M059J (cell line): ENCODE measurements around the gene SND1. TPM values are rescaled to one million over a fixed set of nuclear protein-coding genes. Genes with fewer than 3 reads are reported as not detected.

Source experiments
- DNase-seq: peaks from one replicate; pipeline ENCODE4 v3.0.0-alpha.2; 2012; ENCODE audit warnings: low read depth
- total RNA-seq: library from RNA; depleted of rRNA; stranded (reverse); fragments of >200 nt; shearing (Covaris generic); gene quantifications from 2 replicates; pipeline ENCODE4 v1.2.3, GENCODE V29; 2014

Gene SND1
- total RNA-seq, 1 experiment from 2014 or later: 171 TPM

DNA sequence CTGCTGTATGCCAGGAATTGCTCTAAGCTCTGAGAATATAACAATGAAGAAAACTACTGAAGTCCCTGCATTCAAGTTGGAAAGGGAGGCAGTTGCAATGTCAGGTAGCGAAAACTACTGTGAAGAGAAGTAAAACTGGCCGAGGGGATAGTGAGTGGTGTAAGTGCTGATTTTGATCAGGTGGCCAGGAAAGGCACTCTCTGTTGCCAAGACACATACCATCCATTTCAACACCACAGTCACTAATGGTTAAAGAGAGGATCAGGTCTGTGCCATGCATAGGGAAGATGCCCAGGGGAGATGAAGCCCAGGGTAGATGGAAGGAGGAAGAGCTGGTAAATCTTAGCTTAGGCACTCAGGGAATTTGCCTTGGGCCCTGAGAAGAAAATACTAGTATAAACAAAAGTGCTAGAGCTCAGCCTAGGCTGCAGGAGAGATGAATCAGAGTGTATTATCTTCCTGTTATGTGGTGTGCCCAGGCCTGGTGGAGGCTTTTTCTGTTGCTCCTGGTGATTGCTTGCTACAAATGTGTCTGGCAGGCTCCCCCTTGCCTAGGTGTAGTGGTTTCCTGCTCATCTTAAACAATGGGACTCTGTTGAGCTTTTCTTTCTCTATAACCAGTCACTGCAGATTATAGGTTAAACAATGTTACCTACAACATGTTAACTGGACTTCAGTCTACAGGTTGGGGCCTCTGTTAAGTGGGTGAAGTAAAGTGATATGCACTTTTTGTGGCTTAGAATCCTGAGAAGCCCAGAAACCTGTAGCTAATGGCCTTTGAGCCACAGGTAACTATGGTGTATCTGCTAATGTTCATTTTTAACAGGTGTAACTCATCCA lies 253.7 kb downstream of the SND1 start:
- DNase-seq: peak; percentile 95

DNA sequence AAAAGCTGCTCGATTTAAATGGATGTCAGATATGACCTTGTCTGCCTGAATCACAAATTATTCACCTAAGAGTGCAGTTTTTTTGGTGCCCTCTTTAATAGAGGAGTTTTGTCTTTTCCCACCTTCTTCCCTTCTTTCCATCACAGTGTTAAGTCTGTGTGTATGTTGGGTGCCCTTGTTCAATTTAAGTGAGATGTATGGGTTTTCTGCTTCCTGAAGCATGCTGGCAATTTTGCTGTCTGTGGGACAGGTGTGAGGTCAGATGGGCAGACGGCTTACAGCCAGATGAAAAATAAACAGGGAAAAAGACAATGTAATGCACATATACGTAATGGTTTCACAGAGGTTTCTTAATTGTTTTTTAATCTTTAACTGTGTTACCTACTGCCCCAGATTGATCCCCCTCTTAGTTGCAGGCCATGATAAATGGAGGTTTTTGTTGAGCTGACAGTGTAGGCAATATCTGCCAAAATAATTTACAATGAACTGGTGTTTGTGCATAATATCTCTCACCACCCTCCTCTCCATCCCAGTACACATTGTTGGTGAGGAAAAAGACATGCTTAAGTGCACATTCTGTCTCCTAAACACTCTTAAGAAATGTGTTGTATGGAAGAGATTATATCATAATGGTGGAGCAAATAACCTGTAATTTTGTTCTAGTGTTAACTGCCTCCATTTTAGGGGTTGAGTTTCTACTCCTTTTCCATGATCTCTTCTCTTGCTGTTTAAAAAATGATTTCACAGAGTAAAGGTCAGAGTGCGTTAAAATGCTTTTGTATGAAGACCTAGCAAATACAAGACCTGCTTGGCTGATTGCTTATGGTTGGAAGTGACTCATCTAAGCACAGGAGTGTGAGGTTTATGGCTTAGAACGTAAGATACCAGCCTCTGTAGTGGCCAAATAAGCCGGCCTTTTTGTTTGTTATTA lies 255.4 kb downstream of the SND1 start:
- DNase-seq: peak; percentile 79

GRCh38 chr7:127908430-127909258 lies 256.6 kb downstream of the SND1 start:
- DNase-seq: no peak

- DNase-seq: no peak
Observed at GRCh38 chr7:127909424-127910152, 257.6 kb downstream of the SND1 start.

DNA sequence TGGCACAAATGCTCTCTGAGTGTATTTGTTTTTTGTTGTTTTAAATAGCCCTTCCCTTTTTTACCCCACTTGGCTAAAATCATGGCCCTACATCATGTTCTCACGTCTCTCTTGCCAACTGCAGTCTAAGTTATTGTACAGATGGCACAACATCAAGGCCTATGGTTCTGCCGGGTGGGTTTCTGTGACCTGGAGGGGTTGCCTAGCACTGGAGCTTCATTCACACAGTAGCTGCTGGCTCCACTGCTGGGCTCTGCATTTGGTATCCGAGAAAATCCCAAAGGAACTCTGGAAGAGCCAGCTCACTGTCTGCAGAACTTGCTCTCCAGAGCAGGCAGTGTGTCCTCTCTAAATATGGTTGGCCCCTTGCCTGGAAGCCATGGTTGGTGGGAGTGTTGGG lies 258.7 kb downstream of the SND1 start:
- no peak for DNase-seq

DNA sequence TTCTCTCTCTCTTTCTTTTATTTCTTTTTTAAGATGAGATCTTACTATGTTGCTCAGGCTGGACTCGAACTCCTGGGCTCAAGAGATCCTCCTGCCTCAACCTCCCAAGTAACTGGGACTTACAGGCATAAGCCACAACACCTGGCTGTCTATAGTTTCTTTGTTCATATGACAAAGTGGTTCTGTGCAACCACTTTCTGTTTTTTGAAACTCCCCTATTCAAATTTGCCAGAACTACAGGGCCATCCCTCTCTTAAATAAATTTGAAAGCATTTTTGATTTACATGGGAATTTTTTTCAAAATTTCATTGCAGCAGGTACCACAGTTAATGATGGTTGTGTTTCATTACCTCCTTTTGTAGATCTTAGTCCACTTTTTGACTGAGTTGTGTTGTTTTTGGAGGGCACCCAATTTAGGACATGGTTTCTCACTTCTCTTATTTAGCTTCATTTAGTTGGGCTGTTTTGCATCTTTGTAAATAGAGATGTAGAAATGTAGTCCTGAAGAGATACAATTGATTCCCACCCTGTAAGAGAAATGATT lies 260.0 kb downstream of the SND1 start:
- DNase-seq: no peak

DNA sequence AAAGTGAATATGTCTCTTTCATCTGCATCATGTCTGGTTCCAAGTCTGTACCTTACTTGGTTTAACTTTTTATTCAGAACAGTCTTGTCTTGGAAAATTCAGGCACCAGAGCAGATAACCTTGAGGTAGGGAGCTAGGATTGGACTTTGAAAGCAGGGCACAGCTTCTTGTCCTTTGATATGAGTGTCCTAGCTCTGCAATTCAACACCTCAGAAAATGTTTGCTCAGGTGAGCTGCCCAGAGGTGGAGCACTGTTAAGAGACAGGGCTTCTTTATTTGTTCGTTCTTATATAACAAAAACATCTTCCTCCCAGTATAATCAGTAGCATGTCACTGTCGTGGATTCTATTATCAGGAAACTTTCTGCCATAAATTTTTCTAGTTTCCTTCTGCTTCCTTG lies 260.9 kb downstream of the SND1 start:
- DNase-seq: no peak

DNA sequence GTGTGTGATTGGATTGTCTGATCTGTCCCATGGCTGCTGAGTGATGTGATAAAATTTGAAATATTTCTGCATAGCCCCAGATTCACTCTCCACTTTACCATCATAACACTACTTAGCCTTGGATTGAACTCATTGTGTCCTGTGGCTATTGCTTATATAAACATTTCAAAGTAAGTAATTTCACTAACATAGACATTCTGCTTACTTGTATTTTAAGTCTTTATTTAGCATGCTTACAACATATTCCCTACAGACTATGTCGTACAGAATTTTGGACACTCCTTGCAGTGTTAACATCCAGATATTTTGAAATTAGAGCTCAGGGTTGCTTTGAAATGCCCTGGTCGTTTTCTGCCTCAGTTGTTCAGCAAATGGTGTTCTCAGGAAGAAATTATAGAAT lies 261.7 kb downstream of the SND1 start:
- peak; percentile 12 for DNase-seq

DNA sequence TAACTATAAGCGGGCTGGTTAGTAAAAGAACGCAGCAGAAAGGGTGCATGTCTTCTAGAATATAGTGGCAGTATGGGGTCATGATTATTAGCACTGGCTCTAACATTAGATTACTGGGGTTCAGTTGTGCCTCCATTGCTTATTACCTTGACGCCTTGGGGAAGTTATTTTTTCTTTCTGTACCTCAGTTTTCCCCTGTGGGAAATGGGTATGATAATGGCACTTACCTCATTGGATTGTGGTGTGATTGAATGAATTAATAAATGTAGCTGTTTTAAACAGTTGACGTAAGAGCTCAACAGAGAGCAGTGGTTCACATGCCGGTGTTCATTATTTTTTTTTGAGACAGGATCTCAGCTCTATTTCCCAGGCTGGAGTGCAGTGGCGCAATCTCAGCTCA lies 262.7 kb downstream of the SND1 start:
- no peak for DNase-seq

DNA sequence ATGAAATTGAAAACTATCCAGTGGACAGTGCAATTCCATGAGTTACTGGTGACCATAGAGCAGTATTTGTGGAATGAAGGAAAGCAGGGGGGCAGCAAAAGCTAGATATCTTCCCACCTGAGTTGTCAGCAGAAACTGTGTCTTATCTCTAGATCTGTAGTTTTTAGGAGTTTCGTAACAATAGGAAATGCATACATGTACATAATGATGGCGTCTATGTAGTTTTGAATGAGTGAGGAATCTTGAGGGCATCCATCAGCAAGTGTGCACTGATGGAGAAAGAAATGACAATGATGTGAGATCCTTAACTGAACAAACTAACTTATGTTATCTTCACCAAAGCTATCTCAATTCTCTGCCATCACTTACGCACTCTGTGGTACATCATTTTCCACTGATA lies 264.7 kb downstream of the SND1 start:
- DNase-seq: no peak

DNA sequence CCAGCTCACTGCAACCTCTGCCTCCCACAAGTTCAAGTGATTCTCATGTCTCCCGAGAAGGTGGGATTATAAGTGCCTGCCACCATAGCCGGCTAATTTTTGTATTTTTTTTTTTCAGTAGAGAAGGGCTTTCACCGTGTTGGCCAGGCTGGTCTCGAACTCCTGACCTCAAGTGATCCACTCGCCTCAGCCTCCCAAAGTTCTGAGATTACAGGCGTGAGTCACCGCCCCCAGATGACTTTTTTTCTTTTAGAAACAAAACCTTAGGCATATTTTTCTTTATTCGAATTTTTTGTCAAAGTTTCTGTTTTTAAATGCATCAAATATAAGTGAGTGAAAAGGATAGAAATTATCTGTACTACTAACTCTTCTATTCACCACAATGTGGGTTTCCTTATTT lies 266.1 kb downstream of the SND1 start:
- peak; percentile 8 for DNase-seq

GRCh38 chr7:127920787-127921438 lies 268.9 kb downstream of the SND1 start:
- DNase-seq: no peak

- DNase-seq: no peak
Observed at GRCh38 chr7:127922656-127923055, 270.7 kb downstream of the SND1 start.

DNA sequence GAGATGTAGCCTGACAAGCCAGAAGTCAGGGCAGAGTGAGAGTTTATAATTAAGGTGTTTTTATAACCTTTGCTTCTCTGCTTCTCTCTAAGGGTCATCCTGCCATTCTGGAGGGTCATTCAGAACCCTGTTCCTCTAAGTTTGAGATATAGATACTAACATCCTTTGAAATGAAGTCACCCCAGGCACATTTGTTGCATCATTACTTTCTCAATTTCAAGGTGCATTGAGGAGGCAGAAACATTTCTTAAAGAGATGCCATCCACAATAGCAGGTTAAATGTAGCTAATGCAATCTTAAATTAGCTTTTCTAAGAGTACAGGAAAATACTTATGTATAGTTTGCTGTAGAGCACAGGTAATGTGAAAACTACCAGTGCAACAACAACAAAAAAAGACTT lies 272.9 kb downstream of the SND1 start:
- DNase-seq: no peak

DNA sequence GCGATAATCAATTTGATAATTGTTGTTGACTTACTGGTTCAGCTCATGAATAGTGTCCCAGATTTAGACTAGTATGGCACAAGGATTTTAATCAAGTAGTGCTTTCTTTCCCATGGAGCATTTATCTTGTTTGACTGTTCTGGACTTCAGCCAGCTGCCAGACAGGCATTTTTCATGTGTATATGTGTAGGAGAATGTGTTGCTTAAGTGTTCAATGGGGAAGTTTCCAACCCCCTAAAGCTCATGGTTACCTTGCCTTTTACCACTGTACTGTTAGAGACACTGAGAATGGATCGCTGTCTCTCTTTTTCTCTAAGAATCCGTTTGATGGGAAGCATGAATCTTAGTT lies 275.3 kb downstream of the SND1 start:
- peak; percentile 14 for DNase-seq

DNA sequence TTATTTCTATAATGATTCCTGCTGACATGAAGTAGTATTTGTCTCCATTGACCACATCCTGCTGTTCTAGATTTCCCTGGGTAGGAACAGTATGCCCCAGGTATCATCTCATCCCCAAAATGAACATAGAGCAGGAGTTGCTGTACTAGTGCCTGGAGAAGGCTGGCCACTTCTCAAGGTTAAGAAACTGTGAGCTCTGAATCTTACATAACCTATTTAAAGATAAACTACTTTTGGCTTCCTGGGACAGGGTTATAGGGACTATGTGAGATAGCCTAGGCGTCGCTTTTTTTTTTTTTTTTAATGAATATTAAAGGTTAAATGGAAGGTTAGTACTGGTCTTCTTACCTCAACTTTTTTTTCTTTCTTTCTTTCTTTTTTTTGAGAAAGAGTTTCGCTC lies 276.2 kb downstream of the SND1 start:
- DNase-seq: no peak

DNA sequence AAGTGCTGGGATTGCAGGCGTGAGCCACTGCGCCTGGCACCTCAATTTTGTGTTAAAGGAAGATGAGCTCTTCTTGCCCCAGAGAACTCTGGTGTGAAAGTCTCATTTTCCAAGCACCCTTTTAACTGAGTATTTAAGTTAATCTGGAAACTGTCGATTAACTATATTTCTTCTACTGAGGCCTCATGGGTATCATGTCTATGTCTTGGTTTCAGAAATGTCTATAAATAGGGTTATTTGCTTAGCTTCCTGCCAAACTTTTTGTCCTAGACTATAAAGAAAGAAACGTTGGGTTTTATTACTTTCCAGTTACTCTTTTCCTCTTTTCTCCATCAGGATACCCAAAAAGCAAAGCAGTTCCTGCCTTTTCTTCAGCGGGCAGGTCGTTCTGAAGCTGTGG lies 276.9 kb downstream of the SND1 start:
- DNase-seq: no peak

DNA sequence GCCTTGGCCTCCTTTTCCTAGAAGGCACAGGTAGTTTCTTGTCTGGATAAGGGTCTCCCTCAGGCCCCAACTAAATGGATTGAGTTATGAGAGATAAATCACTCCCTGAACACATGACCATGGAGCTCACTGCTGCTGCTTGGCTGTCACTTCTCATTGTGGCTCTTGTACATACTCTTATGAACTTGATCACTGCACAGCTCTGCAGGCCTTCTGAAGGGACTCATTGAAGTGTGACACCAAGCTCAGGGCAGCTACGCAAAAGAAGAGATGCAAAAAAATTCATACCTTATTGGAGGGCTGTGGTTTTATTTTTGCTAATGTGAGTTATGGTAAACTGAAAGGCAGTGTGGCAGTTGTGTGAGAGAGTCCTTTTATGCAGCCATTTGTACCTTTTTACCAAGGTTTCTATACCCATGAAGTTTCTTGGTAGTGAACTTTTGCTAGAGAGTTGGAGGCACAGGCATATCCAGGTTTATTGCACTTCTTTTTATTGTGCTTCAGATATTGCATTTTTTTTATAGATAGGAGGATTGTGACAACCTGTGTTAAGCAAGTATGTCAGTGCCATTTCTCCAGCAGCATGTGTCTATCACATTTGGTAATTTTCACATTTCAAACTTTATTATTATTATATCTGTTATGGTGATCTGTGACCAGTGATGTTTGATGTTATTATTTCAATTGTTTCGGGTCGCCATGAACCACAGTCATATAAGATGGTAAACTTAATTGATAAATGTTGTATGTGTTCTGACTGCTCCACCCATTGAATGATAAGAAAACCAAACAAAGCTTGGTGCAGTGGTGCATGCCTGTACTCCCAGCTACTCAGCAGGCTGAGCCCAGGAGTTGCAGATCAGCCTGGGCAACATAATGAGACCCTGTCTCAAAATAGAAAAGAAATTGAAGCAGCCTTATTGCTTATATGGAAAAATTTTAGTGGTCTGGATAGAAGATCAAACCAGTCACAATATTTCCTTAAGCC lies 278.6 kb downstream of the SND1 start:
- no peak for DNase-seq

DNA sequence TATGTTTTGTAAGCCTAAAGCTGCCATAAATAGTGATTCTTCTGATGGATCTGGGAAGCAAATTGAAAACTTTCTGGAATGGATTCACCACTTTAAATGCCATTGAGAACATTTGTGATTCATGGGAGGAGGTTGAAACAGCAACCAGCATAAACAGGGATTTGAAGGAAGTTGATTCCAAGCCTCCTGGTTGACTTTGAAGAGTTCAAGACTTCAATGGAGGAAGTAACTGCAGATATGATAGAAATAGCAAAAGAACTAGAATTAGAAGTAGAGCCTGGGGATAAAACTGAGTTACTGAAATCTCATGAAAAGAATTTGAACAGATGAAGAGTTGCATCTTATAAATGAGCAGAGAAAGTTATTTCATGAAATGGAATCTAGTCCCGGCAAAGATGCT lies 280.1 kb downstream of the SND1 start:
- no peak for DNase-seq
